ENCODE results near the gene RNU6-9. TPM values are rescaled to one million over a fixed set of nuclear protein-coding genes. Genes with fewer than 3 reads are reported as not detected.
"Not testable (repeated sequence)": the region's sequence is repeated elsewhere in the genome, so short reads cannot be mapped to it uniquely, and the experiment has no call there.

The RNU6-9 gene
- total RNA-seq (ENCODE audit: low replicate concordance) = not detected in 2 replicates
- long read RNA-seq = 0 reads

GRCh38 chr19:892894-893689, at the start of gene RNU6-9, which contains the start of gene MED16:
TSS of gene RNU6-9 (plus strand) at chr19:893484.
TSS of gene MED16 (minus strand) at chr19:893187. CDS start at chr19:891131, 2,056 bp downstream.
- H3K36me3 Mint-ChIP-seq = peaks cover 9% of the 10 kb centered on the region
- TF ChIP-seq, protein P1, sequence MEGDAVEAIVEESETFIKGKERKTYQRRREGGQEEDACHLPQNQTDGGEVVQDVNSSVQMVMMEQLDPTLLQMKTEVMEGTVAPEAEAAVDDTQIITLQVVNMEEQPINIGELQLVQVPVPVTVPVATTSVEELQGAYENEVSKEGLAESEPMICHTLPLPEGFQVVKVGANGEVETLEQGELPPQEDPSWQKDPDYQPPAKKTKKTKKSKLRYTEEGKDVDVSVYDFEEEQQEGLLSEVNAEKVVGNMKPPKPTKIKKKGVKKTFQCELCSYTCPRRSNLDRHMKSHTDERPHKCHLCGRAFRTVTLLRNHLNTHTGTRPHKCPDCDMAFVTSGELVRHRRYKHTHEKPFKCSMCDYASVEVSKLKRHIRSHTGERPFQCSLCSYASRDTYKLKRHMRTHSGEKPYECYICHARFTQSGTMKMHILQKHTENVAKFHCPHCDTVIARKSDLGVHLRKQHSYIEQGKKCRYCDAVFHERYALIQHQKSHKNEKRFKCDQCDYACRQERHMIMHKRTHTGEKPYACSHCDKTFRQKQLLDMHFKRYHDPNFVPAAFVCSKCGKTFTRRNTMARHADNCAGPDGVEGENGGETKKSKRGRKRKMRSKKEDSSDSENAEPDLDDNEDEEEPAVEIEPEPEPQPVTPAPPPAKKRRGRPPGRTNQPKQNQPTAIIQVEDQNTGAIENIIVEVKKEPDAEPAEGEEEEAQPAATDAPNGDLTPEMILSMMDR (conservative IDR thresholded peaks at IDR 0.05) = no peak
- no peaks in the 10 kb centered on the region for H3K9me3 Mint-ChIP-seq
- H3K27me3 Mint-ChIP-seq = peaks cover 5% of the 10 kb centered on the region
- peak; percentile 94 for DNase-seq (ENCODE audit: extremely low spot score, unreplicated experiment)
- peaks cover 6% of the 10 kb centered on the region for H3K4me1 Mint-ChIP-seq (ENCODE audit: unreplicated experiment)
- peak within 1 kb of the TSS; percentile 100 for H3K27ac Mint-ChIP-seq
- H3K4me3 Mint-ChIP-seq = peak within 1 kb of the TSS; percentile 95

GRCh38 chr19:843836-844545, 49.3 kb upstream of the RNU6-9 start:
- Mint-ChIP-seq H3K36me3 (peaks cover 4% of the 10 kb centered on the region), H3K4me3 (peak overlapping the region; percentile 68), H3K27ac (no peak overlapping the region), H3K27me3 (peaks cover 37% of the 10 kb centered on the region), H3K9me3 (no peaks in the 10 kb centered on the region), H3K4me1 (ENCODE audit: unreplicated experiment) (peaks cover 3% of the 10 kb centered on the region)
- TF ChIP-seq, protein P1 (conservative IDR thresholded peaks at IDR 0.05) = no peak
- no peak for DNase-seq (ENCODE audit: extremely low spot score, unreplicated experiment)

DNA sequence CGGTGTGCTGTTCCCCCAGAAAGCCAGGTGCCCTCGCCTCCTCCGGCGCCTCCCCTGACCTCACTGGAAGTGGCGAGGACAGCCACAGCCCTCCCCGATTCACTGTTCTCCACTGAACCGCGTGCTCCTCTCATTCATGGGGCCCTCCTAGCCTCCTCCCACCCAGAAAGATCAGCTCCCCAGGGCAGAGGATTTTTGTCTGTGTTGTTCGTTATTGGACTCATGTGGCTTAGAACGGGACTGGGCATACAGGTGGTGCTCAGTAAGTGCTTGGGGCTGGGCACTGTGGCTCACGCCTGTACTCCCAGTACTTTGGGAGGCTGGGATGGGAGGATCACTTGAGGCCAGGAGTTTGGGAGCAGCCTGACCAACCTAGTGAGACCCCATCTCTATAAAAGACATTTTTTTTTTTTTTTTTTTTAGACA, 48.7 kb upstream of the RNU6-9 start:
- H3K36me3 Mint-ChIP-seq = peaks cover 4% of the 10 kb centered on the region
- TF ChIP-seq, protein P1 (conservative IDR thresholded peaks at IDR 0.05) = no peak
- H3K4me3 Mint-ChIP-seq = peak overlapping the region; percentile 68
- DNase-seq (ENCODE audit: extremely low spot score, unreplicated experiment) = no peak
- peaks cover 3% of the 10 kb centered on the region for H3K4me1 Mint-ChIP-seq (ENCODE audit: unreplicated experiment)
- peaks cover 37% of the 10 kb centered on the region for H3K27me3 Mint-ChIP-seq
- no peak overlapping the region for H3K27ac Mint-ChIP-seq
- H3K9me3 Mint-ChIP-seq = no peaks in the 10 kb centered on the region

GRCh38 chr19:845707-846521, 47.4 kb upstream of the RNU6-9 start:
- H3K4me1 Mint-ChIP-seq (ENCODE audit: unreplicated experiment) = peaks cover 3% of the 10 kb centered on the region
- H3K27ac Mint-ChIP-seq = no peak overlapping the region
- H3K4me3 Mint-ChIP-seq = no peak overlapping the region
- peaks cover 37% of the 10 kb centered on the region for H3K27me3 Mint-ChIP-seq
- TF ChIP-seq, protein P1 (conservative IDR thresholded peaks at IDR 0.05) = no peak
- DNase-seq (ENCODE audit: extremely low spot score, unreplicated experiment) = no peak
- no peaks in the 10 kb centered on the region for H3K9me3 Mint-ChIP-seq
- peaks cover 4% of the 10 kb centered on the region for H3K36me3 Mint-ChIP-seq

GRCh38 chr19:848386-848921, 44.8 kb upstream of the RNU6-9 start:
- Mint-ChIP-seq H3K4me3 (no peak overlapping the region), H3K27ac (no peak overlapping the region), H3K9me3 (no peaks in the 10 kb centered on the region), H3K4me1 (ENCODE audit: unreplicated experiment) (peaks cover 3% of the 10 kb centered on the region), H3K36me3 (no peaks in the 10 kb centered on the region), H3K27me3 (peaks cover 27% of the 10 kb centered on the region)
- TF ChIP-seq, protein P1 (conservative IDR thresholded peaks at IDR 0.05) = no peak
- no peak for DNase-seq (ENCODE audit: extremely low spot score, unreplicated experiment)

GRCh38 chr19:849195-849594, 44.1 kb upstream of the RNU6-9 start:
- not testable (repeated sequence) for DNase-seq (ENCODE audit: extremely low spot score, unreplicated experiment); H3K27ac Mint-ChIP-seq; H3K4me3 Mint-ChIP-seq; H3K4me1 Mint-ChIP-seq (ENCODE audit: unreplicated experiment); H3K36me3 Mint-ChIP-seq; H3K9me3 Mint-ChIP-seq
- peaks cover 26% of the 10 kb centered on the region for H3K27me3 Mint-ChIP-seq

All from type B pancreatic cell (in vitro differentiated cells).